Urinary bladder (tissue), 4 donors: ENCODE results near the gene PHF24. TPM values are rescaled to one million over a fixed set of nuclear protein-coding genes. Genes with fewer than 3 reads are reported as not detected.
"Not testable (repeated sequence)": the region's sequence is repeated elsewhere in the genome, so short reads cannot be mapped to it uniquely, and the experiment has no call there.

Source experiments
- DNase-seq: peaks from one replicate; pipeline ENCODE4 v3.0.0-alpha.2; 2015; ENCODE audit errors: extremely low spot score
- H3K27ac ChIP-seq: one replicate; pipeline ENCODE4 v1.5.1; 2013; ENCODE audit warnings: low read depth, mild to moderate bottlenecking, moderate library complexity
- H3K36me3 ChIP-seq: one replicate; pipeline ENCODE4 v1.6.1; 2013; ENCODE audit warnings: mild to moderate bottlenecking, moderate library complexity; ENCODE audit not compliant: insufficient read depth
- H3K4me1 ChIP-seq: one replicate; pipeline ENCODE4 v1.6.1; 2013; ENCODE audit warnings: mild to moderate bottlenecking, moderate library complexity; ENCODE audit not compliant: insufficient read depth
- H3K4me3 ChIP-seq: one replicate; pipeline ENCODE4 v1.5.1; 2013; ENCODE audit warnings: low read depth, low read length
- WGBS: extraction: QIAGEN DNeasy Blood & Tissue Kit; methylation state at CpG from one replicate; pipeline ENCODE4 v1.1.7; 2013; 5-methylcytosine and 5-hydroxymethylcytosine counted together
- polyA plus RNA-seq: library from polyadenylated mRNA; stranded (reverse); fragments of 200-250 nt; gene quantifications from one replicate; pipeline ENCODE4 v1.2.3, GENCODE V29; 2013
- total RNA-seq: library from RNA; depleted of rRNA; stranded (reverse); fragments of >200 nt; gene quantifications from one replicate; pipeline ENCODE4 v1.2.3, GENCODE V29; 2014
- donor health status: healthy with polysubstance abuse.
- donor health status: healthy.

Gene PHF24
- total and polyA plus RNA-seq, 2 donors, result 0.18 to 0.69 TPM

- 95% methylated on average over 26 of the region's 26 CpGs for WGBS
- no peak overlapping the region for H3K27ac ChIP-seq
- no peak for DNase-seq
- no peak overlapping the region for H3K4me3 ChIP-seq
- no peaks in the 10 kb centered on the region for H3K4me1 ChIP-seq
- no peaks in the 10 kb centered on the region for H3K36me3 ChIP-seq
These were observed 38.3 kb downstream of the PHF24 start for GRCh38 chr9:34996181-34996904.

GRCh38 chr9:34996905-34997279, 38.8 kb downstream of the PHF24 start:
- 83% methylated on average over 10 of the region's 10 CpGs for WGBS
- Histone ChIP-seq H3K4me3 (no peak overlapping the region), H3K4me1 (no peaks in the 10 kb centered on the region), H3K27ac (no peak overlapping the region), H3K36me3 (no peaks in the 10 kb centered on the region)
- DNase-seq, result no peak

- DNase-seq, result no peak
- H3K27ac ChIP-seq, result no peak overlapping the region
- H3K4me1 ChIP-seq, result no peaks in the 10 kb centered on the region
- H3K4me3 ChIP-seq, result no peak overlapping the region
- no peaks in the 10 kb centered on the region for H3K36me3 ChIP-seq
These were observed 39.3 kb downstream of the PHF24 start for GRCh38 chr9:34997379-34997781.

GRCh38 chr9:34998266-34998665, 40.2 kb downstream of the PHF24 start:
- H3K4me1 ChIP-seq, result no peaks in the 10 kb centered on the region
- no peak overlapping the region for H3K27ac ChIP-seq
- 76% methylated on average over 3 of the region's 3 CpGs for WGBS
- no peak overlapping the region for H3K4me3 ChIP-seq
- no peak for DNase-seq
- no peaks in the 10 kb centered on the region for H3K36me3 ChIP-seq

GRCh38 chr9:34999576-34999975, 41.5 kb downstream of the PHF24 start:
- Histone ChIP-seq H3K27ac (no peak overlapping the region), H3K4me3 (no peak overlapping the region)

GRCh38 chr9:35000535-35001284, 42.6 kb downstream of the PHF24 start:
- H3K4me1 ChIP-seq, result no peaks in the 10 kb centered on the region
- no peak overlapping the region for H3K27ac ChIP-seq
- DNase-seq, result no peak
- H3K4me3 ChIP-seq, result no peak overlapping the region
- WGBS, result 82% methylated on average over 6 of the region's 6 CpGs
- no peaks in the 10 kb centered on the region for H3K36me3 ChIP-seq

More at GRCh38 chr9:34999576-34999975, 41.5 kb downstream of the PHF24 start:
- no peak for DNase-seq
- no peaks in the 10 kb centered on the region for H3K36me3 ChIP-seq
- WGBS, result 97% methylated on average over 2 of the region's 2 CpGs
- H3K4me1 ChIP-seq, result no peaks in the 10 kb centered on the region

GRCh38 chr9:35001285-35001677, 43.2 kb downstream of the PHF24 start:
- Histone ChIP-seq H3K4me3 (no peak overlapping the region), H3K4me1 (no peaks in the 10 kb centered on the region), H3K27ac (no peak overlapping the region), H3K36me3 (no peaks in the 10 kb centered on the region)
- 77% methylated on average over 2 of the region's 2 CpGs for WGBS
- no peak for DNase-seq

- H3K4me1 ChIP-seq, result no peaks in the 10 kb centered on the region
- no peak overlapping the region for H3K4me3 ChIP-seq
- no peak overlapping the region for H3K27ac ChIP-seq
- 93% methylated on average over 2 of the region's 2 CpGs for WGBS
- H3K36me3 ChIP-seq, result no peaks in the 10 kb centered on the region
- no peak for DNase-seq
These were observed 43.9 kb downstream of the PHF24 start for GRCh38 chr9:35001803-35002502.

GRCh38 chr9:35002623-35003022, 44.5 kb downstream of the PHF24 start:
- Histone ChIP-seq H3K4me3 (no peak overlapping the region), H3K4me1 (no peaks in the 10 kb centered on the region), H3K36me3 (no peaks in the 10 kb centered on the region), H3K27ac (no peak overlapping the region)
- no peak for DNase-seq

GRCh38 chr9:35004299-35004698, 46.2 kb downstream of the PHF24 start:
- WGBS, result 88% methylated on average over 14 of the region's 14 CpGs
- H3K27ac ChIP-seq, H3K36me3 ChIP-seq, H3K4me1 ChIP-seq, DNase-seq, H3K4me3 ChIP-seq: not testable (repeated sequence)

- no peak overlapping the region for H3K27ac ChIP-seq
- DNase-seq, result no peak
- H3K4me1 ChIP-seq, result no peaks in the 10 kb centered on the region
- no peak overlapping the region for H3K4me3 ChIP-seq
- H3K36me3 ChIP-seq, result no peaks in the 10 kb centered on the region
- 89% methylated on average over 3 of the region's 3 CpGs for WGBS
These were observed 52.4 kb downstream of the PHF24 start for GRCh38 chr9:35010351-35010958.

- Histone ChIP-seq H3K27ac (no peak overlapping the region), H3K4me3 (no peak overlapping the region), H3K4me1 (no peaks in the 10 kb centered on the region), H3K36me3 (no peaks in the 10 kb centered on the region)
- 66% methylated on average over 2 of the region's 2 CpGs for WGBS
- DNase-seq, result no peak
These were observed 56.4 kb downstream of the PHF24 start for GRCh38 chr9:35014517-35014916.

GRCh38 chr9:35023443-35023842, 65.4 kb downstream of the PHF24 start:
- not testable (repeated sequence) for DNase-seq, H3K4me1 ChIP-seq, H3K36me3 ChIP-seq, H3K27ac ChIP-seq, H3K4me3 ChIP-seq
- 53% methylated on average over 5 of the region's 5 CpGs for WGBS
